BE2C (cell line): ENCODE results near the gene SMIM23. TPM values are rescaled to one million over a fixed set of nuclear protein-coding genes. Genes with fewer than 3 reads are reported as not detected.

Experiments used
- DNase-seq: peaks from one replicate; pipeline ENCODE4 v3.0.0-alpha.2; 2020
- H3K27me3 ChIP-seq: fragments of 250-450 bp; sonication (Bioruptor Pico); 2 replicates; pipeline ENCODE4 v1.5.1; 2020; ENCODE audit warnings: mild to moderate bottlenecking
- H3K36me3 ChIP-seq: fragments of 250-450 bp; sonication (Bioruptor Pico); 2 replicates; pipeline ENCODE4 v1.5.1; 2020; ENCODE audit warnings: mild to moderate bottlenecking
- H3K4me1 ChIP-seq: fragments of 250-450 bp; sonication (Bioruptor Pico); 2 replicates; pipeline ENCODE4 v1.5.1; 2020
- H3K4me3 ChIP-seq: 2 replicates; pipeline ENCODE4 v1.5.1; 2011; ENCODE audit warnings: low read depth, low read length
- H3K9me3 ChIP-seq: fragments of 250-450 bp; sonication (Bioruptor Pico); 2 replicates; pipeline ENCODE4 v1.5.1; 2020
- polyA plus RNA-seq: library from polyadenylated mRNA; unstranded; fragments of >200 nt; gene quantifications from one replicate; pipeline ENCODE4 v1.2.1, GENCODE V29; 2012; ENCODE audit warnings: low read depth, missing spikeins; ENCODE audit not compliant: insufficient read length, insufficient read depth
- TF ChIP-seq, protein P1 (sequence below): IDR thresholded peaks from 2 replicates; pipeline ENCODE4 v1.5.1; 2012; ENCODE audit warnings: mild to moderate bottlenecking, low read depth, low read length

SMIM23 gene
- polyA plus RNA-seq = not detected

DNA sequence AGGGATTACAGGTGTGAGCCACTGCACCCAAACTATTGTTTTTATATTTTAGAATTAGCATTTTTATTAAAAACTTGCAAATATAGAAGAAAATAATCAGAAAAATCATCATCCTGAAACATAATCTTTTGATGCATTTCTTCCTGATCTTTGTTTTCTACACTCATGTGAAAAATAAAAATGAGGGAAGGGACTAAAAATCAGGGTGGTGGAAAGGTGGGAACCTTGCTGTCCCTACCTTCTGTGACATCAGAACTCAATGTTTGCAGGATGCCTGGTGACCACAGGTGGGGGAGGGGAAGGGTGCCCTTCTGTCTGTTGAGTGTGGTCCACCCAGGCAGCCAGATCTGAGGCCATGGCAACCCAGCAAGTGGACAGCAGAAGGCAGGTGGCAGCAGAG lies at the start of gene SMIM23:
TSS of gene SMIM23 (plus strand) at position 301 of the 400 bp plus-strand sequence. CDS start at position 356, 55 bp downstream.
- Histone ChIP-seq H3K27me3 (peaks cover 19% of the 10 kb centered on the region), H3K9me3 (no peaks in the 10 kb centered on the region; the same call in 1 of the 2 replicates), H3K36me3 (no peaks in the 10 kb centered on the region), H3K4me3 (no peak within 1 kb of the TSS), H3K4me1 (no peaks in the 10 kb centered on the region)
- TF ChIP-seq, protein P1, sequence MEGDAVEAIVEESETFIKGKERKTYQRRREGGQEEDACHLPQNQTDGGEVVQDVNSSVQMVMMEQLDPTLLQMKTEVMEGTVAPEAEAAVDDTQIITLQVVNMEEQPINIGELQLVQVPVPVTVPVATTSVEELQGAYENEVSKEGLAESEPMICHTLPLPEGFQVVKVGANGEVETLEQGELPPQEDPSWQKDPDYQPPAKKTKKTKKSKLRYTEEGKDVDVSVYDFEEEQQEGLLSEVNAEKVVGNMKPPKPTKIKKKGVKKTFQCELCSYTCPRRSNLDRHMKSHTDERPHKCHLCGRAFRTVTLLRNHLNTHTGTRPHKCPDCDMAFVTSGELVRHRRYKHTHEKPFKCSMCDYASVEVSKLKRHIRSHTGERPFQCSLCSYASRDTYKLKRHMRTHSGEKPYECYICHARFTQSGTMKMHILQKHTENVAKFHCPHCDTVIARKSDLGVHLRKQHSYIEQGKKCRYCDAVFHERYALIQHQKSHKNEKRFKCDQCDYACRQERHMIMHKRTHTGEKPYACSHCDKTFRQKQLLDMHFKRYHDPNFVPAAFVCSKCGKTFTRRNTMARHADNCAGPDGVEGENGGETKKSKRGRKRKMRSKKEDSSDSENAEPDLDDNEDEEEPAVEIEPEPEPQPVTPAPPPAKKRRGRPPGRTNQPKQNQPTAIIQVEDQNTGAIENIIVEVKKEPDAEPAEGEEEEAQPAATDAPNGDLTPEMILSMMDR = no peak
- no peak for DNase-seq

DNA sequence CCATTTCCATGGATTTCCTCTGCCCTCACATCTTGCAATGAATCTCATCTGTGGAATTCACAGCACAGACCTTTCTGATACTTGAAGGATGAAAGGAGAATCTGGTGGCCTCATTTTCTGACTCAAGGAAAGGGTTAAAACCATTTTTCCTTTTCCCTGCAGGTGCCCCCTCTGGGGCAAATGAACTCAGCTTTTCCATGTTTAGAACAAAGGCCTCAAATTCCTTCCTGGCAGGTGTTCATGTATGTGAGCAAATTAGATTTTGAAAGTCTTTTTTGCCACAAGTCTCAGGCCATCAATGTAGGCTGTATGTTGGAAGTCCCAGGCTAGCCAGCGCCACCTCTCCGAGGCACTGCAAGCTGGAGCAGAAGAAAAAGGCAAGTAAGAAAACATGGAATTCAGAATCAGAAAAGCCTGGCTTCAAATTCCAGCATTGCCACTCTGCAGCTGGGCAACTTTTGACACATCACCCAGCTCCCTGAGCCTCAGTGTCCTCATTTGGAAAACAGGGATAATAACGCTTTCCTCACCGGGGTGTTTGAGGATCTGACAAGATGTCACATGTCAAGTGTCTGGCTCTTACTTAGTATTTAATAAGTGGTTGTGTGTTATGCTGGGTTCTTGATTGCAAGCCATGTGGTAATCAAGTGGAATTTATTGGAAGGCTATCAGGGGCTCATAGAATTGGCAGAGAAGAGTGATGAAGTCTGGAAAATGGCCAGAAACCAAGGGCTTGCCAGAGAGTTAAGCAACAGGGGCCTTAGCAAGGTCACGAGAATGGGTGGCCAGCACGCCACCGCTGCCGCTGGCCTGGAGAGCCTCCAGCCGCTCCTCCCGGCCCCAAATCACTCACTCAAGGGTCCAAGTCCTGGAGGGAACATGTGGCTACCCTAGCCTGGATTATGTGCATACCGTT lies 48.4 kb upstream of the SMIM23 start:
- Histone ChIP-seq H3K27me3 (0 out of 2 replicates have a peak, but pooled peaks cover 3% of the 10 kb centered on the region), H3K36me3 (no peaks in the 10 kb centered on the region), H3K4me1 (no peaks in the 10 kb centered on the region), H3K9me3 (no peaks in the 10 kb centered on the region), H3K4me3 (no peak overlapping the region)
- no peak for DNase-seq
- TF ChIP-seq, protein P1 = no peak

DNA sequence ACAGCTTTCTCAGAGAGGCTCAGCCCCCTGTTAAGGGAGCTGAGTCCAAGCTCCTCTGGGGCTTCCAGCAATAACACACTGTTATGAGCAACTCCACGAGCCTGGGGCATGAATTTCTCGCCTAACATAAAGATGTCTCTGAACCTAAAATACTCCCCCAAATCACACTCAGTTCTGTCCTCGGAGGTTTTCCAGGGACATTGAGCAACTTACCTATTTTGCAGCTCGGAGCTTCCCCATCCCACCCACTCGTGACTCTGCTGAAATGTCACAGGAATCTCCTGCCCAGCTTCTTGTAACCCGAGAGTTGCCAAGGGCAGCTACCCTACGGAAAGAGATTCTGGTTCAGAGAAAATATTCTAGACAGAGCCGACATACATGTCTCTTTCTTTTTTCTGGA lies 47.1 kb upstream of the SMIM23 start:
- Histone ChIP-seq H3K9me3 (no peaks in the 10 kb centered on the region), H3K4me3 (no peak overlapping the region), H3K27me3 (0 out of 2 replicates have a peak, but pooled peaks cover 3% of the 10 kb centered on the region), H3K4me1 (no peaks in the 10 kb centered on the region), H3K36me3 (no peaks in the 10 kb centered on the region)
- no peak for DNase-seq
- TF ChIP-seq, protein P1 = no peak

DNA sequence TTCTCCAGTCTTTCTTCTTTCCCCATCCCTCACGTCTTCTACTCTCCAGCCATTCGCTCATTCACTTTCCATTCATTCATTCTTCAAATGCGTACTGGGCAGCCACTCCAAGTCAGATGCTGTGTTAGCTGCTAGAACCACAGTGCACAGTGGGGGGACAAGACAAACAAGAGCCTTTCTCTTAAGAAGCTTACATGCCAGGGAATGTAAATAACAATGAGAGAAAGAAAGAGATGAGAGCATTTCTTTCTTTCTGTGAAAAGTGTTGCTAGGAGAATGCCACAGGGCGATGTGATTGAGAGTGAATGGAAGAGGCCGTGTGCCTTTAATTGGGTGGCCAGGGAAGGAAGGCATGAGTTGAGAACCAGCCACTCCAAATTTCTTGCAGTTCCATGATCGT lies 46.3 kb upstream of the SMIM23 start:
- Histone ChIP-seq H3K4me3 (no peak overlapping the region), H3K4me1 (no peaks in the 10 kb centered on the region), H3K9me3 (no peaks in the 10 kb centered on the region), H3K36me3 (no peaks in the 10 kb centered on the region), H3K27me3 (0 out of 2 replicates have a peak, but pooled peaks cover 3% of the 10 kb centered on the region)
- DNase-seq = no peak
- TF ChIP-seq, protein P1 = no peak

DNA sequence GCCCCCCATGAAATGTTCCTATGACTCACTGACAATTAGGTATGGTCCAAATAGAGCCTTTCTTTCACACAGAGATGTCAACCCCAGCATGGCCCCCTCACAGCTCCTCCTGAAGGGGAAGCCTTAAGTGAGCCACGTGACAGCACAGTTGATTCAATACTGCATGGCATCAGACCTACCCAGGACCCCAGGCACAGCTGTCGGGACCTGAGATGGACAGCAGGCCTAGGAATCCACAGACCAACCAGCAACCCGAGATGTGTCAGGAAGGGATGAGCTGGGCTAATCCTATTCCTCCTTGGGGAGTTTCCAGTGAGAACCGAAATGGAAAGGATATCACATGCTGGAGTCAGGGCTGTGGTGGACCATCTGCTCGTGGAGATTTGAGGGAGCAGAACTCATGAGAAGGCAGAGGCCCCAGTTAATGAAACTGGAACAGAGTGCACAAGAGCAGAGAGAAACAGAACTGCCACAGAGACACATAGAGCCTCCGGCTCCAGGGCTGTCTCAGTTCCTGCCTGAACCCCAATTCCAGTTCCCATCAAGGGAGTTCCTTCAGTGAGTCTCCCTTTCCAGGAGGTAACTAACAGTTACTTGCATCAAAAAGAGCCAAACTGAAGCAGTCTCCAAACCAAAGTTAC lies 42.1 kb upstream of the SMIM23 start:
- TF ChIP-seq, protein P1 = no peak
- Histone ChIP-seq H3K27me3 (no peaks in the 10 kb centered on the region; the same call in none of the 2 replicates), H3K9me3 (no peaks in the 10 kb centered on the region), H3K4me3 (no peak overlapping the region), H3K36me3 (no peaks in the 10 kb centered on the region), H3K4me1 (no peaks in the 10 kb centered on the region)
- no peak for DNase-seq
